Renal pelvis (tissue), 4 donors: ENCODE measurements around the gene ARHGAP9. TPM values are rescaled to one million over a fixed set of nuclear protein-coding genes. Genes with fewer than 3 reads are reported as not detected.
A peak's percentile ranks its signal among the peaks of the same experiment; 100 is the strongest.
"Not testable (repeated sequence)": the region's sequence is repeated elsewhere in the genome, so short reads cannot be mapped to it uniquely, and the experiment has no call there.

Source experiments
- DNase-seq: peaks from one replicate; pipeline ENCODE4 v3.0.0-alpha.2; 2013
- polyA plus RNA-seq, 3 donors: library from polyadenylated mRNA; unstranded; fragments of 120-200 nt; gene quantifications; one replicate each; pipeline ENCODE4 v1.2.1, GENCODE V29; 2013; ENCODE audit not compliant: insufficient read length in 3 of 3

ARHGAP9 gene
- polyA plus RNA-seq, 3 donors, result 2.8 to 3.4 (median 3.3) TPM

- DNase-seq, result no peak
These were observed 17.2 kb upstream of the ARHGAP9 start for GRCh38 chr12:57496822-57497221.

GRCh38 chr12:57495051-57495701, 15.5 kb upstream of the ARHGAP9 start:
- not testable (repeated sequence) for DNase-seq

GRCh38 chr12:57491393-57492280, 12.0 kb upstream of the ARHGAP9 start:
- no peak for DNase-seq

GRCh38 chr12:57490126-57490525, 10.5 kb upstream of the ARHGAP9 start:
- DNase-seq, result no peak

- no peak for DNase-seq
These were observed 9.5 kb upstream of the ARHGAP9 start for GRCh38 chr12:57489157-57489641.

GRCh38 chr12:57488402-57489156, 8.9 kb upstream of the ARHGAP9 start:
- DNase-seq, result no peak

GRCh38 chr12:57487597-57488401, 8.1 kb upstream of the ARHGAP9 start, which contains the start of gene MARS1:
Gene MARS1 (plus strand): TSS chr12:57488068. CDS start chr12:57488091, 23 bp downstream.
- peak; percentile 96 for DNase-seq

GRCh38 chr12:57487055-57487596, 7.5 kb upstream of the ARHGAP9 start:
- no peak for DNase-seq

GRCh38 chr12:57485695-57486094, 6.0 kb upstream of the ARHGAP9 start:
- DNase-seq, result no peak

- no peak for DNase-seq
These were observed 3.8 kb upstream of the ARHGAP9 start for GRCh38 chr12:57483466-57483865.

GRCh38 chr12:57481671-57482070, 2.0 kb upstream of the ARHGAP9 start:
- no peak for DNase-seq

- no peak for DNase-seq
These were observed 657 bp downstream of the ARHGAP9 start for GRCh38 chr12:57479043-57479375.

GRCh38 chr12:57477710-57478681, 1.7 kb downstream of the ARHGAP9 start:
- DNase-seq, result no peak

GRCh38 chr12:57476993-57477709, 2.5 kb downstream of the ARHGAP9 start:
- no peak for DNase-seq

GRCh38 chr12:57476162-57476992, 3.3 kb downstream of the ARHGAP9 start:
- DNase-seq, result no peak

- DNase-seq, result no peak
These were observed 4.2 kb downstream of the ARHGAP9 start for GRCh38 chr12:57475271-57476161.

- no peak for DNase-seq
These were observed 4.8 kb downstream of the ARHGAP9 start for GRCh38 chr12:57474862-57475261.
